ENCODE results near the gene ENTPD8.

- TF ChIP-seq POLR2AphosphoS5 (IDR thresholded peaks at IDR 0.05) (no peak), CTCF (IDR thresholded peaks at IDR 0.05) (no peak)
Observed at GRCh38 chr9:137457406-137458193, 16.4 kb upstream of the ENTPD8 start.

All from sigmoid colon (tissue), 4 donors.